A673 (cell line): ENCODE data around the gene GABRG3. TPM values are rescaled to one million over a fixed set of nuclear protein-coding genes. Genes with fewer than 3 reads are reported as not detected.

Experiments used
- BruUV-seq: library from RNA; stranded (reverse); fragments of 400-500 nt; replicated peaks from 2 replicates; lab custom pipeline; 2021; lab: Mats Ljungman, UMichigan
- CTCF ChIA-PET: fragments of 300-600 bp; sonication (Branson Sonifier 250); formaldehyde crosslinking; loops from one replicate; lab custom pipeline; 2022; ENCODE audit warnings: antibody characterized with exemption; lab: Charles Lee
- POLR2A ChIA-PET: fragments of 300-600 bp; sonication (Branson Sonifier 250); formaldehyde crosslinking; loops from one replicate; lab custom pipeline; 2022; ENCODE audit warnings: antibody characterized with exemption; ENCODE audit not compliant: low non-redundant PET; lab: Charles Lee
- DNase-seq: peaks from one replicate; pipeline ENCODE4 v3.0.0-alpha.2; 2015; ENCODE audit warnings: low spot score
- H3K27ac ChIP-seq: fragments of 200-600 bp; sonication (generic); 2 replicates; pipeline ENCODE4 v1.5.1; 2016; ENCODE audit warnings: mixed run types, low read depth, mild to moderate bottlenecking, mixed read lengths, antibody characterized with exemption, low read length; ENCODE audit not compliant: poor library complexity, severe bottlenecking
- H3K27me3 ChIP-seq: fragments of 200-600 bp; sonication (generic); replicated peaks from 2 replicates; pipeline ENCODE4 v1.6.1; 2017; ENCODE audit warnings: mixed run types, low read depth, mild to moderate bottlenecking, mixed read lengths, antibody characterized with exemption, low read length; ENCODE audit not compliant: insufficient read depth, poor library complexity
- H3K36me3 ChIP-seq: fragments of 200-600 bp; sonication (generic); 2 replicates; pipeline ENCODE4 v1.6.1; 2016; ENCODE audit warnings: mixed run types, mild to moderate bottlenecking, mixed read lengths, antibody characterized with exemption, low read length; ENCODE audit not compliant: insufficient read depth, poor library complexity, severe bottlenecking
- H3K4me1 ChIP-seq: fragments of 200-600 bp; sonication (generic); 2 replicates; pipeline ENCODE4 v1.6.1; 2017; ENCODE audit warnings: mixed run types, mild to moderate bottlenecking, mixed read lengths, antibody characterized with exemption, low read length; ENCODE audit not compliant: insufficient read depth, poor library complexity, severe bottlenecking
- H3K4me3 ChIP-seq: fragments of 200-600 bp; sonication (generic); 2 replicates; pipeline ENCODE4 v1.5.1; 2016; ENCODE audit warnings: low read depth, mixed run types, mild to moderate bottlenecking, mixed read lengths, low read length; ENCODE audit not compliant: poor library complexity, severe bottlenecking
- H3K9me3 ChIP-seq: fragments of 200-600 bp; sonication (generic); 2 replicates; pipeline ENCODE4 v1.6.1; 2016; ENCODE audit warnings: mixed run types, low read depth, mild to moderate bottlenecking, mixed read lengths, antibody characterized with exemption, low read length; ENCODE audit not compliant: poor library complexity, severe bottlenecking
- CTCF ChIP-seq: fragments of 300-800, 200-600 bp; sonication (generic); conservative IDR thresholded peaks from 2 replicates; pipeline ENCODE4 v1.5.1; 2017; ENCODE audit warnings: low read depth, mild to moderate bottlenecking, antibody characterized with exemption, low read length, moderate library complexity, mixed read lengths
- EZH2 ChIP-seq: fragments of 200-600 bp; sonication (generic); IDR thresholded peaks from 2 replicates; pipeline ENCODE4 v1.6.1; 2017; ENCODE audit warnings: borderline replicate concordance, low read depth, mild to moderate bottlenecking, mixed read lengths, antibody characterized with exemption, low read length; ENCODE audit not compliant: poor library complexity, severe bottlenecking
- intact Hi-C: fragments of 100-400 bp; cut with micrococcal nuclease; formaldehyde crosslinking; loops from one replicate; pipeline ENCODE4 v1.10.0; 2022; ENCODE audit not compliant: unreplicated experiment
- total RNA-seq: library from RNA; stranded (reverse); gene quantifications from 2 replicates; pipeline ENCODE4 v1.2.3, GENCODE V29; 2021

Gene GABRG3
- total RNA-seq, 1 experiment from 2014 or later, result not detected

- Histone ChIP-seq H3K36me3 (no peaks in the 10 kb centered on the region), H3K27ac (no peak overlapping the region), H3K4me3 (no peak overlapping the region), H3K4me1 (no peaks in the 10 kb centered on the region), H3K9me3 (peaks cover 35% of the 10 kb centered on the region), H3K27me3 (no peaks in the 10 kb centered on the region)
- intact Hi-C loops, result no loop called here
- BruUV-seq, result no TSS peak
- DNase-seq, result no peak
- ChIA-PET CTCF (no interaction called here), POLR2A (no interaction called here)
- TF ChIP-seq EZH2 (no peak), CTCF (no peak)
Observed at GRCh38 chr15:27392163-27392562, 421.2 kb downstream of the GABRG3 start.

GRCh38 chr15:27396521-27396920, 425.5 kb downstream of the GABRG3 start:
- no peak overlapping the region for H3K27ac ChIP-seq
- H3K27me3 ChIP-seq, result no peaks in the 10 kb centered on the region
- peaks cover 28% of the 10 kb centered on the region for H3K9me3 ChIP-seq
- no peaks in the 10 kb centered on the region for H3K36me3 ChIP-seq
- intact Hi-C loops, result no loop called here
- no TSS peak for BruUV-seq
- no peaks in the 10 kb centered on the region for H3K4me1 ChIP-seq
- H3K4me3 ChIP-seq, result no peak overlapping the region
- ChIA-PET POLR2A (no interaction called here), CTCF (no interaction called here)
- no peak for TF ChIP-seq EZH2
- no peak for TF ChIP-seq CTCF
- DNase-seq, result no peak

GRCh38 chr15:27396996-27397395, 426.0 kb downstream of the GABRG3 start:
- Histone ChIP-seq H3K27ac (no peak overlapping the region), H3K27me3 (no peaks in the 10 kb centered on the region), H3K36me3 (no peaks in the 10 kb centered on the region), H3K4me3 (no peak overlapping the region), H3K9me3 (peaks cover 32% of the 10 kb centered on the region), H3K4me1 (no peaks in the 10 kb centered on the region)
- ChIA-PET POLR2A (no interaction called here), CTCF (no interaction called here)
- no peak for TF ChIP-seq EZH2
- TF ChIP-seq CTCF, result no peak
- intact Hi-C loops, result no loop called here
- no peak for DNase-seq
- BruUV-seq, result no TSS peak
